IMR-90 (cell line): ENCODE measurements around the gene RAPGEF3. TPM values are rescaled to one million over a fixed set of nuclear protein-coding genes. Genes with fewer than 3 reads are reported as not detected.

Source experiments
- CHD1 ChIP-seq: IDR thresholded peaks from 2 replicates; pipeline ENCODE4 v1.6.1; 2012; ENCODE audit warnings: low read depth, low read length, improper control_type of control experiment
- MAFK ChIP-seq: IDR thresholded peaks from 2 replicates; pipeline ENCODE4 v1.6.1; 2012; ENCODE audit warnings: low read depth, low read length, improper control_type of control experiment
- polyA plus RNA-seq, 3 experiments: library from polyadenylated mRNA; depleted of rRNA; stranded (reverse); fragments of >200 nt; gene quantifications; 2 replicates each; pipeline ENCODE4 v1.2.3, GENCODE V29; 2012; ENCODE audit warnings: low replicate concordance in 1 of 3
- total RNA-seq: library from RNA; depleted of rRNA; stranded (reverse); fragments of >200 nt; gene quantifications from 2 replicates; pipeline ENCODE4 v1.2.3, GENCODE V29; 2012
- TF ChIP-seq, protein P1 (sequence below): fragments of 150-350 bp; IDR thresholded peaks from 2 replicates; pipeline ENCODE4 v1.6.1; 2016; ENCODE audit warnings: low read depth, mild to moderate bottlenecking, low read length, moderate library complexity, borderline replicate concordance

RAPGEF3 gene
- total and polyA plus RNA-seq, 2 of the 4 experiments (the other 2 are of a cell fraction): 1.3 to 2.0 TPM

GRCh38 chr12:47758834-47759690 is at the start of gene RAPGEF3 (continued):
- TF ChIP-seq MAFK (no peak), CHD1 (no peak)
- TF ChIP-seq, protein P1, sequence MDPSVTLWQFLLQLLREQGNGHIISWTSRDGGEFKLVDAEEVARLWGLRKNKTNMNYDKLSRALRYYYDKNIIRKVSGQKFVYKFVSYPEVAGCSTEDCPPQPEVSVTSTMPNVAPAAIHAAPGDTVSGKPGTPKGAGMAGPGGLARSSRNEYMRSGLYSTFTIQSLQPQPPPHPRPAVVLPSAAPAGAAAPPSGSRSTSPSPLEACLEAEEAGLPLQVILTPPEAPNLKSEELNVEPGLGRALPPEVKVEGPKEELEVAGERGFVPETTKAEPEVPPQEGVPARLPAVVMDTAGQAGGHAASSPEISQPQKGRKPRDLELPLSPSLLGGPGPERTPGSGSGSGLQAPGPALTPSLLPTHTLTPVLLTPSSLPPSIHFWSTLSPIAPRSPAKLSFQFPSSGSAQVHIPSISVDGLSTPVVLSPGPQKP: no peak
